Gastrocnemius medialis (tissue), 4 donors: ENCODE measurements around the gene SLC12A7. TPM values are rescaled to one million over a fixed set of nuclear protein-coding genes. Genes with fewer than 3 reads are reported as not detected.

Experiments used
- ATAC-seq, 2 donors: fragments of 150-250 bp; one replicate each; pipeline ENCODE4 v1.9.1; 2016
- DNase-seq, 2 donors: peaks; one replicate each; pipeline ENCODE4 v3.0.0-alpha.2; 2019
- H3K27ac ChIP-seq, 4 donors: fragments of 200-600 bp; sonication (generic); 1 replicate in 1 of 4; 2 replicates in 3 of 4; pipeline ENCODE4 v1.5.1; 2016 to 2018; ENCODE audit warnings: mild to moderate bottlenecking in 2 of 4, moderate library complexity in 1 of 4
- H3K27me3 ChIP-seq, 3 donors: fragments of 200-600 bp; sonication (generic) in 2 of 3; 1 replicate in 1 of 3; 2 replicates in 2 of 3; pipeline versions ENCODE4 v1.5.1 to v1.6.0; 2016 to 2019; ENCODE audit warnings: mild to moderate bottlenecking in 1 of 3, moderate library complexity in 1 of 3
- H3K36me3 ChIP-seq, 2 donors: fragments of 200-600 bp; sonication (generic) in 1 of 2; one replicate each; pipeline ENCODE4 v1.5.1; 2017 to 2018
- H3K4me1 ChIP-seq, 2 donors: fragments of 200-600 bp; sonication (generic) in 1 of 2; one replicate each; pipeline ENCODE4 v1.5.1; 2016 to 2017; ENCODE audit warnings: mild to moderate bottlenecking in 2 of 2
- H3K4me3 ChIP-seq, 4 donors: fragments of 200-600 bp; sonication (generic) in 3 of 4; 1 replicate in 1 of 4; 2 replicates in 3 of 4; pipeline ENCODE4 v1.5.1; 2016 to 2019; ENCODE audit warnings: mild to moderate bottlenecking in 2 of 4
- H3K9me3 ChIP-seq, 3 donors: fragments of 200-600 bp; sonication (generic) in 2 of 3; 1 replicate in 1 of 3; 2 replicates in 2 of 3; pipeline ENCODE4 v1.5.1; 2016 to 2019
- POLR2A ChIP-seq, 2 donors: fragments of 450-650 bp; IDR thresholded peaks; one replicate each; pipeline ENCODE4 v1.6.1; 2017; ENCODE audit warnings: antibody characterized with exemption in 2 of 2, mild to moderate bottlenecking in 2 of 2, moderate library complexity in 2 of 2
- in situ Hi-C, 4 donors: fragments of 200-750 bp; cut with MboI; loops; one replicate each; pipeline versions ENCODE4 v1.15.0 to v1.8.0; 2017; ENCODE audit warnings: low sequenced_read_pairs in 4 of 4
- intact Hi-C: fragments of 100-400 bp; cut with DNase I; formaldehyde crosslinking; loops from one replicate; pipeline ENCODE4 v1.15.1; 2023; ENCODE audit warnings: low total_unique reads
- total RNA-seq, 4 donors: library from RNA; depleted of rRNA; stranded (reverse); fragments of >200 nt; gene quantifications; one replicate each; pipeline versions ENCODE4 v1.1.0 to v1.2.3, GENCODE V29; 2016
- TF ChIP-seq, protein P1 (sequence below), 5 experiments: fragments of 450-650 bp in 3 of 5; fragments of 200-600 bp in 2 of 5; sonication (generic) in 2 of 5; IDR thresholded peaks in 4 of 5; conservative IDR thresholded peaks in 1 of 5; 1 replicate in 4 of 5; 2 replicates in 1 of 5; pipeline ENCODE4 v1.5.1; 2016 to 2019; ENCODE audit warnings: antibody characterized with exemption in 5 of 5, mild to moderate bottlenecking in 3 of 5, moderate library complexity in 3 of 5

SLC12A7 gene
- total RNA-seq, 4 donors from 2014 or later = 1.6 to 5.3 (median 3.5) TPM

DNA sequence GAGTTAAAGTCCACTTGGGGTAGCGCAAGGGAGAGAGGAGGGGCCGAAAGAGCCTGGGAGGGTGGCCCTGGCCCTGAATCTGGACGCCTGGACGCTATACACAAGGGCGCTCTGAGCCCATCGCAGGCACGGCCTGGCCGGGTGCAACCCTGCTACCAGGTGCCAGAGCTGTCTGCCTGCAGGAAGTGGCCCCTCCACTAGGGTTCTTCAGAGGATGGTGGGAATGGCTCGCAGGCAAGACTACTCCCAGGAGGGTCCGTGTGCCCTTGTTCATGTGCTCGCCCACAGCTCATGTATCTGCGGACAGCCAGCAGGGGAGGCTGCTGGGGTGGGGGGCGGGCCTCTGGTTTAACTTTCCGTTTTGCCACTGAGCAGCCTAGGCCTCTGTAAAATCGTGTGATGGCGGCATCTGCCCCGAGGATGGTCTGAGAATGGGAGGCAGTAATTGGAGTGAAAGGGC lies 104.6 kb downstream of the SLC12A7 start:
- H3K4me3 ChIP-seq = no peak overlapping the region
- TF ChIP-seq POLR2A (IDR thresholded peaks at IDR 0.05) = no peak
- TF ChIP-seq, protein P1, sequence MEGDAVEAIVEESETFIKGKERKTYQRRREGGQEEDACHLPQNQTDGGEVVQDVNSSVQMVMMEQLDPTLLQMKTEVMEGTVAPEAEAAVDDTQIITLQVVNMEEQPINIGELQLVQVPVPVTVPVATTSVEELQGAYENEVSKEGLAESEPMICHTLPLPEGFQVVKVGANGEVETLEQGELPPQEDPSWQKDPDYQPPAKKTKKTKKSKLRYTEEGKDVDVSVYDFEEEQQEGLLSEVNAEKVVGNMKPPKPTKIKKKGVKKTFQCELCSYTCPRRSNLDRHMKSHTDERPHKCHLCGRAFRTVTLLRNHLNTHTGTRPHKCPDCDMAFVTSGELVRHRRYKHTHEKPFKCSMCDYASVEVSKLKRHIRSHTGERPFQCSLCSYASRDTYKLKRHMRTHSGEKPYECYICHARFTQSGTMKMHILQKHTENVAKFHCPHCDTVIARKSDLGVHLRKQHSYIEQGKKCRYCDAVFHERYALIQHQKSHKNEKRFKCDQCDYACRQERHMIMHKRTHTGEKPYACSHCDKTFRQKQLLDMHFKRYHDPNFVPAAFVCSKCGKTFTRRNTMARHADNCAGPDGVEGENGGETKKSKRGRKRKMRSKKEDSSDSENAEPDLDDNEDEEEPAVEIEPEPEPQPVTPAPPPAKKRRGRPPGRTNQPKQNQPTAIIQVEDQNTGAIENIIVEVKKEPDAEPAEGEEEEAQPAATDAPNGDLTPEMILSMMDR (IDR thresholded peaks at IDR 0.05 in 4 of 5, conservative IDR thresholded peaks at IDR 0.05 in 1 of 5) = no peak
- no peak for DNase-seq
- in situ Hi-C loops (loop anchor here in 1 of 4 donors (25.0 kb wide), 1 partner anchor 130 kb away; no protein-coding TSS in a partner anchor), intact Hi-C loops (no loop called here)
- peaks cover 0 to 6% of the 10 kb centered on the region in 2 donors for H3K4me1 ChIP-seq
- H3K27me3 ChIP-seq = peaks cover 28 to 47% (median 41%) of the 10 kb centered on the region in 3 donors
- no peaks in the 10 kb centered on the region for H3K36me3 ChIP-seq
- H3K27ac ChIP-seq = no peak overlapping the region
- no peaks in the 10 kb centered on the region for H3K9me3 ChIP-seq
- ATAC-seq = no peak

- H3K9me3 ChIP-seq = no peaks in the 10 kb centered on the region
- H3K36me3 ChIP-seq = no peaks in the 10 kb centered on the region
- DNase-seq = peak in 1 of 2 donors; percentile 5
- peaks cover 0 to 6% of the 10 kb centered on the region in 2 donors for H3K4me1 ChIP-seq
- in situ Hi-C loops (loop anchor here in 1 of 4 donors (25.0 kb wide), 1 partner anchor 131 kb away; no protein-coding TSS in a partner anchor), intact Hi-C loops (no loop called here)
- H3K27me3 ChIP-seq = peaks cover 28 to 47% (median 41%) of the 10 kb centered on the region in 3 donors
- ATAC-seq = no peak
- no peak for TF ChIP-seq POLR2A (IDR thresholded peaks at IDR 0.05)
- TF ChIP-seq, protein P1 (IDR thresholded peaks at IDR 0.05 in 4 of 5, conservative IDR thresholded peaks at IDR 0.05 in 1 of 5) = no peak
- H3K4me3 ChIP-seq = no peak overlapping the region
- no peak overlapping the region for H3K27ac ChIP-seq
These were observed 105.2 kb downstream of the SLC12A7 start for GRCh38 chr5:1006656-1007071.

- Histone ChIP-seq H3K4me1 (peaks cover 0 to 6% of the 10 kb centered on the region in 2 donors), H3K9me3 (no peaks in the 10 kb centered on the region), H3K36me3 (no peaks in the 10 kb centered on the region), H3K27me3 (peaks cover 28 to 46% (median 41%) of the 10 kb centered on the region in 3 donors), H3K4me3 (no peak overlapping the region), H3K27ac (no peak overlapping the region)
- ATAC-seq (no peak), DNase-seq (peak in 1 of 2 donors; percentile 4)
- in situ Hi-C loops = loop anchor here in 1 of 4 donors (25.0 kb wide), 1 partner anchor 131 kb away; no protein-coding TSS in a partner anchor
- intact Hi-C loops = loop anchor here (2.0 kb wide), 1 partner anchor 135 kb away; no protein-coding TSS in a partner anchor
- TF ChIP-seq POLR2A (IDR thresholded peaks at IDR 0.05) = no peak
- TF ChIP-seq, protein P1 (IDR thresholded peaks at IDR 0.05 in 4 of 5, conservative IDR thresholded peaks at IDR 0.05 in 1 of 5) = no peak
These were observed 105.8 kb downstream of the SLC12A7 start for GRCh38 chr5:1005904-1006655.

- in situ Hi-C loops (loop anchor here in 1 of 4 donors (25.0 kb wide), 1 partner anchor 132 kb away; no protein-coding TSS in a partner anchor), intact Hi-C loops (loop anchor here (2.0 kb wide), 1 partner anchor 135 kb away; no protein-coding TSS in a partner anchor)
- Histone ChIP-seq H3K4me3 (peak overlapping the region; percentile 39 to 67 (median 54)), H3K4me1 (peaks cover 0 to 6% of the 10 kb centered on the region in 2 donors), H3K27me3 (peaks cover 23 to 41% (median 39%) of the 10 kb centered on the region in 3 donors), H3K9me3 (no peaks in the 10 kb centered on the region), H3K27ac (peak overlapping the region in 3 of 4 donors; percentile 52 to 64 (median 61)), H3K36me3 (no peaks in the 10 kb centered on the region)
- peak in 1 of 2 donors; percentile 5 for DNase-seq
- ATAC-seq = no peak
- TF ChIP-seq, protein P1 (IDR thresholded peaks at IDR 0.05 in 4 of 5, conservative IDR thresholded peaks at IDR 0.05 in 1 of 5) = no peak
- no peak for TF ChIP-seq POLR2A (IDR thresholded peaks at IDR 0.05)
These were observed 106.5 kb downstream of the SLC12A7 start for GRCh38 chr5:1005249-1005851.
